ENCODE data around the gene TMEM129. TPM values are rescaled to one million over a fixed set of nuclear protein-coding genes. Genes with fewer than 3 reads are reported as not detected.

TMEM129 gene
- total and polyA plus RNA-seq, 4 donors, result 15.2 to 44.5 (median 39.9) TPM

GRCh38 chr4:1684506-1685234 is 36.5 kb downstream of the TMEM129 start:
- Histone ChIP-seq H3K4me1 (ENCODE audit: control insufficient read depth, insufficient read depth, low read length) (peaks cover 13% of the 10 kb centered on the region), H3K9me3 (ENCODE audit: control insufficient read depth, insufficient read depth, low read length) (no peaks in the 10 kb centered on the region), H3K27ac (ENCODE audit: low read depth, low read length) (no peak overlapping the region), H3K4me3 (ENCODE audit: low read depth, low read length) (peak overlapping the region; percentile 18), H3K36me3 (ENCODE audit: control insufficient read depth, insufficient read depth, low read length) (peaks cover 4% of the 10 kb centered on the region), H3K27me3 (ENCODE audit: control insufficient read depth, insufficient read depth, low read length) (no peaks in the 10 kb centered on the region)
- WGBS (ENCODE audit: insufficient coverage), result 24% methylated on average over 59 of the region's 66 CpGs
- DNase-seq (ENCODE audit: low read depth in 4 of 6, low spot score in 6 of 6), result no peak

GRCh38 chr4:1683736-1684505 is 37.2 kb downstream of the TMEM129 start, which contains the start of gene FAM53A:
FAM53A (minus strand) TSS chr4:1684313; CDS start chr4:1668741, 15,572 bp downstream.
- Histone ChIP-seq H3K4me3 (ENCODE audit: low read depth, low read length) (peak within 1 kb of the TSS; percentile 33), H3K4me1 (ENCODE audit: control insufficient read depth, insufficient read depth, low read length) (peaks cover 13% of the 10 kb centered on the region), H3K36me3 (ENCODE audit: control insufficient read depth, insufficient read depth, low read length) (peaks cover 4% of the 10 kb centered on the region), H3K9me3 (ENCODE audit: control insufficient read depth, insufficient read depth, low read length) (no peaks in the 10 kb centered on the region), H3K27ac (ENCODE audit: low read depth, low read length) (no peak within 1 kb of the TSS), H3K27me3 (ENCODE audit: control insufficient read depth, insufficient read depth, low read length) (no peaks in the 10 kb centered on the region)
- peak; percentile 49 to 93 (median 72) for DNase-seq (ENCODE audit: low read depth in 4 of 6, low spot score in 6 of 6)
- under 1% methylated on average over 118 of the region's 118 CpGs for WGBS (ENCODE audit: insufficient coverage)

- DNase-seq (ENCODE audit: low read depth in 4 of 6, low spot score in 6 of 6), result peak in 2 of 6 donors; percentile 45 to 48
- H3K27ac ChIP-seq (ENCODE audit: low read depth, low read length), result no peak overlapping the region
- H3K4me1 ChIP-seq (ENCODE audit: control insufficient read depth, insufficient read depth, low read length), result peaks cover 13% of the 10 kb centered on the region
- peak overlapping the region; percentile 33 for H3K4me3 ChIP-seq (ENCODE audit: low read depth, low read length)
- peaks cover 4% of the 10 kb centered on the region for H3K36me3 ChIP-seq (ENCODE audit: control insufficient read depth, insufficient read depth, low read length)
- 10% methylated on average over 7 of the region's 13 CpGs for WGBS (ENCODE audit: insufficient coverage)
- no peaks in the 10 kb centered on the region for H3K27me3 ChIP-seq (ENCODE audit: control insufficient read depth, insufficient read depth, low read length)
- H3K9me3 ChIP-seq (ENCODE audit: control insufficient read depth, insufficient read depth, low read length), result no peaks in the 10 kb centered on the region
These were observed 37.8 kb downstream of the TMEM129 start for GRCh38 chr4:1683261-1683735.

- WGBS (ENCODE audit: insufficient coverage), result 71% methylated on average over 9 of the region's 13 CpGs
- H3K9me3 ChIP-seq (ENCODE audit: control insufficient read depth, insufficient read depth, low read length), result no peaks in the 10 kb centered on the region
- H3K27ac ChIP-seq (ENCODE audit: low read depth, low read length), result no peak overlapping the region
- DNase-seq (ENCODE audit: low read depth in 4 of 6, low spot score in 6 of 6), result no peak
- no peaks in the 10 kb centered on the region for H3K27me3 ChIP-seq (ENCODE audit: control insufficient read depth, insufficient read depth, low read length)
- peaks cover 4% of the 10 kb centered on the region for H3K36me3 ChIP-seq (ENCODE audit: control insufficient read depth, insufficient read depth, low read length)
- peaks cover 13% of the 10 kb centered on the region for H3K4me1 ChIP-seq (ENCODE audit: control insufficient read depth, insufficient read depth, low read length)
- H3K4me3 ChIP-seq (ENCODE audit: low read depth, low read length), result no peak overlapping the region
These were observed 38.3 kb downstream of the TMEM129 start for GRCh38 chr4:1682860-1683259.

GRCh38 chr4:1678244-1678643 is 42.9 kb downstream of the TMEM129 start:
- H3K9me3 ChIP-seq (ENCODE audit: control insufficient read depth, insufficient read depth, low read length), result no peaks in the 10 kb centered on the region
- H3K4me3 ChIP-seq (ENCODE audit: low read depth, low read length), result no peak overlapping the region
- no peak for DNase-seq (ENCODE audit: low read depth in 4 of 6, low spot score in 6 of 6)
- no peaks in the 10 kb centered on the region for H3K4me1 ChIP-seq (ENCODE audit: control insufficient read depth, insufficient read depth, low read length)
- H3K27me3 ChIP-seq (ENCODE audit: control insufficient read depth, insufficient read depth, low read length), result no peaks in the 10 kb centered on the region
- H3K36me3 ChIP-seq (ENCODE audit: control insufficient read depth, insufficient read depth, low read length), result peaks cover 3% of the 10 kb centered on the region
- H3K27ac ChIP-seq (ENCODE audit: low read depth, low read length), result no peak overlapping the region
- 89% methylated on average over 1 of the region's 5 CpGs for WGBS (ENCODE audit: insufficient coverage)

- 84% methylated on average over 21 of the region's 25 CpGs for WGBS (ENCODE audit: insufficient coverage)
- H3K9me3 ChIP-seq (ENCODE audit: control insufficient read depth, insufficient read depth, low read length), result no peaks in the 10 kb centered on the region
- H3K36me3 ChIP-seq (ENCODE audit: control insufficient read depth, insufficient read depth, low read length), result peaks cover 3% of the 10 kb centered on the region
- no peaks in the 10 kb centered on the region for H3K27me3 ChIP-seq (ENCODE audit: control insufficient read depth, insufficient read depth, low read length)
- DNase-seq (ENCODE audit: low read depth in 4 of 6, low spot score in 6 of 6), result no peak
- no peak overlapping the region for H3K4me3 ChIP-seq (ENCODE audit: low read depth, low read length)
- no peak overlapping the region for H3K27ac ChIP-seq (ENCODE audit: low read depth, low read length)
- H3K4me1 ChIP-seq (ENCODE audit: control insufficient read depth, insufficient read depth, low read length), result no peaks in the 10 kb centered on the region
These were observed 44.3 kb downstream of the TMEM129 start for GRCh38 chr4:1676605-1677525.

- no peak overlapping the region for H3K27ac ChIP-seq (ENCODE audit: low read depth, low read length)
- no peak for DNase-seq (ENCODE audit: low read depth in 4 of 6, low spot score in 6 of 6)
- 78% methylated on average over 10 of the region's 10 CpGs for WGBS (ENCODE audit: insufficient coverage)
- H3K36me3 ChIP-seq (ENCODE audit: control insufficient read depth, insufficient read depth, low read length), result peaks cover 6% of the 10 kb centered on the region
- H3K4me1 ChIP-seq (ENCODE audit: control insufficient read depth, insufficient read depth, low read length), result no peaks in the 10 kb centered on the region
- H3K4me3 ChIP-seq (ENCODE audit: low read depth, low read length), result no peak overlapping the region
- no peaks in the 10 kb centered on the region for H3K27me3 ChIP-seq (ENCODE audit: control insufficient read depth, insufficient read depth, low read length)
- H3K9me3 ChIP-seq (ENCODE audit: control insufficient read depth, insufficient read depth, low read length), result no peaks in the 10 kb centered on the region
These were observed 45.4 kb downstream of the TMEM129 start for GRCh38 chr4:1675802-1676137.

GRCh38 chr4:1675136-1675801 is 45.9 kb downstream of the TMEM129 start:
- no peaks in the 10 kb centered on the region for H3K27me3 ChIP-seq (ENCODE audit: control insufficient read depth, insufficient read depth, low read length)
- H3K27ac ChIP-seq (ENCODE audit: low read depth, low read length), result no peak overlapping the region
- 79% methylated on average over 18 of the region's 19 CpGs for WGBS (ENCODE audit: insufficient coverage)
- H3K9me3 ChIP-seq (ENCODE audit: control insufficient read depth, insufficient read depth, low read length), result no peaks in the 10 kb centered on the region
- peaks cover 8% of the 10 kb centered on the region for H3K36me3 ChIP-seq (ENCODE audit: control insufficient read depth, insufficient read depth, low read length)
- no peaks in the 10 kb centered on the region for H3K4me1 ChIP-seq (ENCODE audit: control insufficient read depth, insufficient read depth, low read length)
- no peak for DNase-seq (ENCODE audit: low read depth in 4 of 6, low spot score in 6 of 6)
- H3K4me3 ChIP-seq (ENCODE audit: low read depth, low read length), result no peak overlapping the region

- Histone ChIP-seq H3K27me3 (ENCODE audit: control insufficient read depth, insufficient read depth, low read length) (no peaks in the 10 kb centered on the region), H3K4me3 (ENCODE audit: low read depth, low read length) (no peak overlapping the region), H3K27ac (ENCODE audit: low read depth, low read length) (no peak overlapping the region), H3K36me3 (ENCODE audit: control insufficient read depth, insufficient read depth, low read length) (peaks cover 13% of the 10 kb centered on the region), H3K9me3 (ENCODE audit: control insufficient read depth, insufficient read depth, low read length) (no peaks in the 10 kb centered on the region), H3K4me1 (ENCODE audit: control insufficient read depth, insufficient read depth, low read length) (no peaks in the 10 kb centered on the region)
- 62% methylated on average over 9 of the region's 9 CpGs for WGBS (ENCODE audit: insufficient coverage)
- no peak for DNase-seq (ENCODE audit: low read depth in 4 of 6, low spot score in 6 of 6)
These were observed 46.4 kb downstream of the TMEM129 start for GRCh38 chr4:1674682-1675081.

Measured in spinal cord (tissue), 10 donors.